ENCODE data around the gene SLC39A11. TPM values are rescaled to one million over a fixed set of nuclear protein-coding genes. Genes with fewer than 3 reads are reported as not detected.

Gene SLC39A11
- total and polyA plus RNA-seq, 2 of the 13 experiments (the other 11 are each of a cell fraction or from before 2014, with no cell fraction given) = 17.2 to 31.5 TPM

DNA sequence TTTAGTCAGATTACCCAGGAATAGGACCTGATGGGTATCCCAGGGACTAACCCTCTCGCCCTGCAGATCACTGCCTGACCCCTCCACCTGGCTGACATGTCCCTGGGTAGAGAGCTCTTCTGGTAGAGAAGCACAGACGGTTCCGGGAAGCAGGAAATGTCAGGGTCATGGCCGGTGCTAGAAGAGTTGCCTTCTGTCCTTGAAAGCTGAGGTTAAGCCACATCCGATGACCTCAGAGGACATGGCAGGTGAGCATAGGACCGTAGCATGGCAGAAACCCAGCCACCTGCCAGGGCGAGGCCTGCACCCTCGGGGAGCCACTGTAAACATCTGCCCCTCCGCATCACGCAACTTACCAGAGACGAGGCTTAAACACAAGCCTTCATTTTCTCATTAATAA, 488.0 kb downstream of the SLC39A11 start (continued):
- TF ChIP-seq, protein P1, sequence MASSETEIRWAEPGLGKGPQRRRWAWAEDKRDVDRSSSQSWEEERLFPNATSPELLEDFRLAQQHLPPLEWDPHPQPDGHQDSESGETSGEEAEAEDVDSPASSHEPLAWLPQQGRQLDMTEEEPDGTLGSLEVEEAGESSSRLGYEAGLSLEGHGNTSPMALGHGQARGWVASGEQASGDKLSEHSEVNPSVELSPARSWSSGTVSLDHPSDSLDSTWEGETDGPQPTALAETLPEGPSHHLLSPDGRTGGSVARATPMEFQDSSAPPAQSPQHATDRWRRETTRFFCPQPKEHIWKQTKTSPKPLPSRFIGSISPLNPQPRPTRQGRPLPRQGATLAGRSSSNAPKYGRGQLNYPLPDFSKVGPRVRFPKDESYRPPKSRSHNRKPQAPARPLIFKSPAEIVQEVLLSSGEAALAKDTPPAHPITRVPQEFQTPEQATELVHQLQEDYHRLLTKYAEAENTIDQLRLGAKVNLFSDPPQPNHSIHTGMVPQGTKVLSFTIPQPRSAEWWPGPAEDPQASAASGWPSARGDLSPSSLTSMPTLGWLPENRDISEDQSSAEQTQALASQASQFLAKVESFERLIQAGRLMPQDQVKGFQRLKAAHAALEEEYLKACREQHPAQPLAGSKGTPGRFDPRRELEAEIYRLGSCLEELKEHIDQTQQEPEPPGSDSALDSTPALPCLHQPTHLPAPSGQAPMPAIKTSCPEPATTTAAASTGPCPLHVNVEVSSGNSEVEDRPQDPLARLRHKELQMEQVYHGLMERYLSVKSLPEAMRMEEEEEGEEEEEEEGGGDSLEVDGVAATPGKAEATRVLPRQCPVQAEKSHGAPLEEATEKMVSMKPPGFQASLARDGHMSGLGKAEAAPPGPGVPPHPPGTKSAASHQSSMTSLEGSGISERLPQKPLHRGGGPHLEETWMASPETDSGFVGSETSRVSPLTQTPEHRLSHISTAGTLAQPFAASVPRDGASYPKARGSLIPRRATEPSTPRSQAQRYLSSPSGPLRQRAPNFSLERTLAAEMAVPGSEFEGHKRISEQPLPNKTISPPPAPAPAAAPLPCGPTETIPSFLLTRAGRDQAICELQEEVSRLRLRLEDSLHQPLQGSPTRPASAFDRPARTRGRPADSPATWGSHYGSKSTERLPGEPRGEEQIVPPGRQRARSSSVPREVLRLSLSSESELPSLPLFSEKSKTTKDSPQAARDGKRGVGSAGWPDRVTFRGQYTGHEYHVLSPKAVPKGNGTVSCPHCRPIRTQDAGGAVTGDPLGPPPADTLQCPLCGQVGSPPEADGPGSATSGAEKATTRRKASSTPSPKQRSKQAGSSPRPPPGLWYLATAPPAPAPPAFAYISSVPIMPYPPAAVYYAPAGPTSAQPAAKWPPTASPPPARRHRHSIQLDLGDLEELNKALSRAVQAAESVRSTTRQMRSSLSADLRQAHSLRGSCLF (CRISPR knock-in tag; IDR thresholded peaks at IDR 0.05; ENCODE audit: borderline replicate concordance) = no peak
- no peak for TF ChIP-seq SMAD1 (CRISPR knock-in tag; IDR thresholded peaks at IDR 0.05; ENCODE audit: borderline replicate concordance, low read depth)
- TF ChIP-seq, protein P2, sequence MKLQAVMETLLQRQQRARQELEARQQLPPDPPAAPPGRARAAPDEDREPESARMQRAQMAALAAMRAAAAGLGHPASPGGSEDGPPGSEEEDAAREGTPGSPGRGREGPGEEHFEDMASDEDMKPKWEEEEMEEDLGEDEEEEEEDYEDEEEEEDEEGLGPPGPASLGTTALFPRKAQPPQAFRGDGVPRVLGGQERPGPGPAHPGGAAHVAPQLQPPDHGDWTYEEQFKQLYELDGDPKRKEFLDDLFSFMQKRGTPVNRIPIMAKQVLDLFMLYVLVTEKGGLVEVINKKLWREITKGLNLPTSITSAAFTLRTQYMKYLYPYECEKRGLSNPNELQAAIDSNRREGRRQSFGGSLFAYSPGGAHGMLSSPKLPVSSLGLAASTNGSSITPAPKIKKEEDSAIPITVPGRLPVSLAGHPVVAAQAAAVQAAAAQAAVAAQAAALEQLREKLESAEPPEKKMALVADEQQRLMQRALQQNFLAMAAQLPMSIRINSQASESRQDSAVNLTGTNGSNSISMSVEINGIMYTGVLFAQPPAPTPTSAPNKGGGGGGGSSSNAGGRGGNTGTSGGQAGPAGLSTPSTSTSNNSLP (IDR thresholded peaks at IDR 0.05; ENCODE audit: low read depth, low read length) = no peak
- TF ChIP-seq NCOA2 (CRISPR knock-in tag; IDR thresholded peaks at IDR 0.05) = peak; percentile 94
- TF ChIP-seq, protein P3, sequence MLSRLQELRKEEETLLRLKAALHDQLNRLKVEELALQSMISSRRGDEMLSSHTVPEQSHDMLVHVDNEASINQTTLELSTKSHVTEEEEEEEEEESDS (CRISPR knock-in tag; IDR thresholded peaks at IDR 0.05; ENCODE audit: borderline replicate concordance) = no peak
- no peak for TF ChIP-seq EZH2 (conservative IDR thresholded peaks at IDR 0.05; ENCODE audit: low read depth, low read length)
- TF ChIP-seq, protein P4, sequence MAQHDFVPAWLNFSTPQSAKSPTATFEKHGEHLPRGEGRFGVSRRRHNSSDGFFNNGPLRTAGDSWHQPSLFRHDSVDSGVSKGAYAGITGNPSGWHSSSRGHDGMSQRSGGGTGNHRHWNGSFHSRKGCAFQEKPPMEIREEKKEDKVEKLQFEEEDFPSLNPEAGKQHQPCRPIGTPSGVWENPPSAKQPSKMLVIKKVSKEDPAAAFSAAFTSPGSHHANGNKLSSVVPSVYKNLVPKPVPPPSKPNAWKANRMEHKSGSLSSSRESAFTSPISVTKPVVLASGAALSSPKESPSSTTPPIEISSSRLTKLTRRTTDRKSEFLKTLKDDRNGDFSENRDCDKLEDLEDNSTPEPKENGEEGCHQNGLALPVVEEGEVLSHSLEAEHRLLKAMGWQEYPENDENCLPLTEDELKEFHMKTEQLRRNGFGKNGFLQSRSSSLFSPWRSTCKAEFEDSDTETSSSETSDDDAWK (CRISPR knock-in tag; IDR thresholded peaks at IDR 0.05) = no peak
- no peak for TF ChIP-seq MZF1 (CRISPR knock-in tag; IDR thresholded peaks at IDR 0.05; ENCODE audit: borderline replicate concordance)
- TF ChIP-seq ZNF30 (CRISPR knock-in tag; IDR thresholded peaks at IDR 0.05) = no peak
- TF ChIP-seq MIXL1 (CRISPR knock-in tag; IDR thresholded peaks at IDR 0.05) = no peak
- no peak for TF ChIP-seq DR1 (CRISPR knock-in tag; IDR thresholded peaks at IDR 0.05)
- 0 out of 2 replicates have a peak, but pooled peaks have one; percentile 55 for TF ChIP-seq KDM4B (CRISPR knock-in tag; IDR thresholded peaks at IDR 0.05)
- peak; percentile 96 for TF ChIP-seq GATAD2A (CRISPR knock-in tag; IDR thresholded peaks at IDR 0.05)
- TF ChIP-seq TAF1 (CRISPR knock-in tag; IDR thresholded peaks at IDR 0.05) = no peak; the same call in 1 of the 2 replicates
- TF ChIP-seq MAF1 (CRISPR knock-in tag; IDR thresholded peaks at IDR 0.05; ENCODE audit: borderline replicate concordance) = no peak
- TF ChIP-seq KDM6A (CRISPR knock-in tag; IDR thresholded peaks at IDR 0.05; ENCODE audit: low read depth) = peak; percentile 49; the same call in 1 of the 2 replicates
- TF ChIP-seq TCF7L2 (IDR thresholded peaks at IDR 0.05; ENCODE audit: low read depth, low read length) = no peak
- no peak for TF ChIP-seq ISX (CRISPR knock-in tag; conservative IDR thresholded peaks at IDR 0.05)
- TF ChIP-seq, protein P5, sequence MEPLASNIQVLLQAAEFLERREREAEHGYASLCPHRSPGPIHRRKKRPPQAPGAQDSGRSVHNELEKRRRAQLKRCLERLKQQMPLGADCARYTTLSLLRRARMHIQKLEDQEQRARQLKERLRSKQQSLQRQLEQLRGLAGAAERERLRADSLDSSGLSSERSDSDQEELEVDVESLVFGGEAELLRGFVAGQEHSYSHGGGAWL (CRISPR knock-in tag; IDR thresholded peaks at IDR 0.05) = peak; percentile 55; the same call in 1 of the 2 replicates
- no peak for TF ChIP-seq ZNF431 (CRISPR knock-in tag; IDR thresholded peaks at IDR 0.05; ENCODE audit: borderline replicate concordance, low read depth)
- no peak for TF ChIP-seq ZNF17 (CRISPR knock-in tag; IDR thresholded peaks at IDR 0.05)
- TF ChIP-seq ZNF615 (CRISPR knock-in tag; IDR thresholded peaks at IDR 0.05; ENCODE audit: borderline replicate concordance) = no peak
- TF ChIP-seq ZMAT3 (CRISPR knock-in tag; conservative IDR thresholded peaks at IDR 0.05) = no peak; the same call in 1 of the 2 replicates
- TF ChIP-seq FOXK1 (CRISPR knock-in tag; IDR thresholded peaks at IDR 0.05; ENCODE audit: borderline replicate concordance, low read depth) = peak; percentile 66; the same call in 1 of the 2 replicates

Data from HepG2 (cell line).